Midbrain (tissue), 1 donor: ENCODE measurements around the gene TRIM33.
"Not testable (repeated sequence)": the region's sequence is repeated elsewhere in the genome, so short reads cannot be mapped to it uniquely, and the experiment has no call there.

ENCODE experiments used
- DNase-seq: peaks from one replicate; lab custom pipeline; 2025; lab: John Stamatoyannopoulos, UW

The TRIM33 gene

DNA sequence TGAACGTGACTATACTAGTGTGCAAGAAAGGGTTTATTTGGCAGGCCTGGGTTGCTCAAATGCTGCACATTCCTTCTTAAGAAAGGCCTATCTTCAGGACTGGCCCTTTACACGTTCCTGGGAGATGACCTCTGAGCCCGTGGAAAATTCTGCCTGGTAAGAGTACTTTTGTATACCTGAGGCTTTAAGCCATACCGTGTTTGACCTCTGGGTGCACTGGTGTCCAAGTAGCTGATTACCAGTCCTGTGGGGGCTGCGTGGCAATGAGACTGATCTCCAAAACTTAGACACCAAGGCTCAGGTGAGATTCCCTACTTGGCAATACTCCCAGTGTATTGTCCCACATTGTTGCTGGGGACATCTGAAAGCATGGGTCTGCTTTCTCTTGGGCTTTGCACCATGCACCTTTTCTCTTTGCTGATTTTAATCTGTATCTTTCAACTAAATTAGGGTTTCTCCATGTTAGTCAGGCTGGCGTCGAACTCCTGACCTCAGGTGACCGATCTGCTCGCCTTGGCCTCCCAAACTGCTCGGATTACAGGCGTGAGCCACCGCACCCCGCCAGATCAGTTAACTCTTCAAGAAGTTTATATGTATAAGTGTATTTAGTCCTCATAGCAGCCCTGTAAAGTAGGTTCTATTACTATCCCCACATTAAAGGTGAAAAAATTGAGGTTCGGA is 44.5 kb downstream of the TRIM33 start:
- no peak for DNase-seq

DNA sequence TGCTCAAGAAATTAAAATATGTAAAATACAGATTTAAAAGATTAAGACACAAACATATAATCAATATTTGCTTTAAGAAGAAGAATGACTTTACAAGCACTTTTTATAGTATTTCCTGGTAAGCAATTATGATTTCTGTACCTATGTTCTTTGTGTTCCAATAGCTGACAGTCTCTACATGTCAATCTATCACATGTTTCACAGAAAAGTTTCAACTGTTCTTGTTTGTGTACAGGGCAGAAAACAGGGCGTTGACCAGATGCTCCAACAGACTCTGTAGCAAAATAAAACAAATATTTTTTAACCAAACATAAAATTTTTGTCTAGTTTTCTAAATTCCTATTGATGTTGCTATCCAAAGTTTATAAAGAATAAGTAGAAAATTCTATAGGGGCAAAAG is 48.0 kb downstream of the TRIM33 start:
- no peak for DNase-seq

- DNase-seq: no peak
Observed at GRCh38 chr1:114462341-114462740, 48.7 kb downstream of the TRIM33 start.

GRCh38 chr1:114458237-114458777 is 52.7 kb downstream of the TRIM33 start:
- DNase-seq: no peak

DNA sequence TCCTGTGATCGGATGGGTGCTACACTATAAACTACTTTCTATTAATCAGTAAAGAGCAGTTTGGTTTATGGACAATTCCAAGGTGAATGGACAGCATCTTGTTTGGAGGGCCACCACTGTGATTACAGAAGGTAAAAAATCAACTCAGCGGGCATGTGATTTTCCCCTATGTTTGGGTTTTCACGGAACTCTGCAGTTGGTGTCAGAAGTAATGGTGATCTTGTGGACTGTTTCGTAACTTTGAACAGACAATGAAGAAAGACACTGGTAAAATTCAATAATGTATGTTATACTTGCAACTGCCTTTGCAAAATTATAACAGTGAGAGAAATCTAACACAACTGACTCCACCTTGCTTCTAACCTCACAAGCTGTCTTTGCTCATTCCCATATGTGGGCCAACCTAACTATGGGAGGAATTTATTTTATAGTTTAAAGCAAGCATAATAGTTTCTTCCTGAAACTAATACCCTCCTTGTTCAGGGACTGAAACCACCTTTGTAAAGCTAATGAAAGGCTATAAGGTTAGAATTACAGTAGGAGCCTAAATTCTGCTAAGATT is 53.2 kb downstream of the TRIM33 start:
- DNase-seq: no peak

DNA sequence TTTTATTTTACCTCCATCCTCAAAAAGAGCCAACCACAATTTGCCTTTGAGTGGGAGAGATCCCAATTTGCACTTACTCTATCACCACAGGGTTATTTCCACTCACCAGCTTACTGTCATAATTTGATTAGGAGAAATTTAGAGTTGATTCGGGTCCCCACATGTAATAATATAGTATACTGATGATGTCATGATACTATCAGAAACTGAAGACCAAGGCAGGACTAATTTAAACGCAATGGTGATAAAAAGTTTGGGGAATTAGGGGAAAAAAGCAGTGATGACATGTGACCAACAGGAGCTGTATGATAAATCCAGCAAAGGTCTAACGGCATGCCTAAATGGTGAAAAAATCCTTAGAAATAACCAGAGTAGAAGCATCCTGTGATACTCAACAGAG is 54.4 kb downstream of the TRIM33 start:
- DNase-seq: no peak

GRCh38 chr1:114455102-114455785 is 55.8 kb downstream of the TRIM33 start:
- no peak for DNase-seq

- DNase-seq: no peak
Observed at GRCh38 chr1:114454539-114454938, 56.5 kb downstream of the TRIM33 start.

GRCh38 chr1:114453361-114453784 is 57.6 kb downstream of the TRIM33 start:
- DNase-seq: no peak

- no peak for DNase-seq
Observed at GRCh38 chr1:114448370-114449036, 62.5 kb downstream of the TRIM33 start.

DNA sequence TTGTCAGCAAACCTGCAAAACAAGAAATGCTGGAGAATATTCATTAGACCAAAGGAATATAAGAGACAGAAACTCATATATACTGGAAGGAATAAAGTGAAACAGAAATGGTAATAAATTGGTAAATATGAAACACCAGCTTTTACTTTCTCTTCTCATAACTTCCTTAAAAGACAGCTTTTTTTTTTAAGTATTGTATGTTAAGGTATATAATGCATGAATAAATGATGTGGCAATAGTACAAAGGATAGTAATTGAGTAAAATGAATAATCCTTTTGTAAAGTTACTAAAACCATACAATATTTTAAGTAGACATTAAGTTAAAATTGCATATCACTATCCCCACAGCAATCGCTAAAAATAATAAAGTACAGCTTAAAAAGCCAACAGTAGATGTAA is 64.8 kb downstream of the TRIM33 start:
- no peak for DNase-seq

DNA sequence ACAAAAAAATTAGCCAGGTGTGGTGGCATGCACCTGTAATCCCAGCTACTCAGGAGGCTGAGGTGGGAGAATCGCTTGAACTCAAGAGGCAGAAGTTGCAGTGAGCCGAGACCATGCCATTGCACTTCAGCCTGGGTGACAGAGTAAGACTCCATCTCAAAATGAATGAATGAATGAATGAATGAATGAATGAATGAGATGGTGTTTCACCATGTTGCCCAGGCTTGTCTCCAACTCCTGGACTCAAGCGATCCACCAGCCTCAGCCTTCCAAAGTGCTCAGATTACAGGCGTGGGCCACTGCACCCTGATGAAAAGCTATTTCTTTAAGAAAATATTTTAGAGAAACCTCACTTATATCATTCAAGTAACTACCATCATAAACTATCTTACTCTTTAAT is 67.8 kb downstream of the TRIM33 start:
- DNase-seq: not testable (repeated sequence)

GRCh38 chr1:114441332-114441731 is 69.7 kb downstream of the TRIM33 start:
- no peak for DNase-seq

DNA sequence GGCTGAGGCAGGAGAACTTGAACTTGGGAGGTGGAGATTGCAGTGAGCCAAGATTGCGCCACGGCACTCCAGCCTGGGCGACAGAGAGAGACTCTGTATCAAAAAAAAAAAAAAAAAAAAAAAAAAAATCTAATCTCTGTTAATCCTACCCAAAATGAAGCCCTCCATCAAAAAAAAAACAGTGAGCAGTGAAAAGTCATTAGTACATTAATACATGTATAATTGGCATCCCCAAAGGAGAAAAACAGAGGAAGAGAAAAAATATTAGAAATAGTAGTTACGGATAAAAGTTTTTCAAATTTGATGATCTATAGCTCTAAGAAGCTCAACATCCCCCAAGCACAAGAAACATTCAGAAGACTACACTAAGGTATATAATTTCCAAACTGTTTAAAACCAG is 71.6 kb downstream of the TRIM33 start:
- DNase-seq: no peak

DNA sequence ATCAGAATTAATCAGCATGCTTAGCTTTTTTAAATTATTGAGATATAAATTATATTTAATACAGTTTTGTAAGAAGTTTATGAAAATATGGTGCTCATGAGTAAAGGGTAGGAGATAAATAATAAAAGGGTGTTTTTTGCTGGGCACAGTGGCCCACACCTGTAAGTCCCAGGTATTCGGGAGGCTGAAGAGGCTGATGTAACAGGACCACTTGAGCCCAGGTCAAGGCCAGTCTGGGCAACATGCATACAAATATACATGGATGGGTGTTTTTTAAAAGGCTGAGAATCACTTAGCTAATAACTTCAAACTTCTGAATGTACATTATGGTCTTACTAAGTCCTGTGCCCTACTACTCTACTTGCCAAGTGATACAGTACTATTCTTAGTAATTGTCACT is 73.2 kb downstream of the TRIM33 start:
- DNase-seq: no peak

GRCh38 chr1:114436799-114437198 is 74.2 kb downstream of the TRIM33 start:
- no peak for DNase-seq

- no peak for DNase-seq
Observed at GRCh38 chr1:114435088-114435715, 75.8 kb downstream of the TRIM33 start.

- DNase-seq: no peak
Observed at GRCh38 chr1:114431026-114431425, 80.0 kb downstream of the TRIM33 start.

DNA sequence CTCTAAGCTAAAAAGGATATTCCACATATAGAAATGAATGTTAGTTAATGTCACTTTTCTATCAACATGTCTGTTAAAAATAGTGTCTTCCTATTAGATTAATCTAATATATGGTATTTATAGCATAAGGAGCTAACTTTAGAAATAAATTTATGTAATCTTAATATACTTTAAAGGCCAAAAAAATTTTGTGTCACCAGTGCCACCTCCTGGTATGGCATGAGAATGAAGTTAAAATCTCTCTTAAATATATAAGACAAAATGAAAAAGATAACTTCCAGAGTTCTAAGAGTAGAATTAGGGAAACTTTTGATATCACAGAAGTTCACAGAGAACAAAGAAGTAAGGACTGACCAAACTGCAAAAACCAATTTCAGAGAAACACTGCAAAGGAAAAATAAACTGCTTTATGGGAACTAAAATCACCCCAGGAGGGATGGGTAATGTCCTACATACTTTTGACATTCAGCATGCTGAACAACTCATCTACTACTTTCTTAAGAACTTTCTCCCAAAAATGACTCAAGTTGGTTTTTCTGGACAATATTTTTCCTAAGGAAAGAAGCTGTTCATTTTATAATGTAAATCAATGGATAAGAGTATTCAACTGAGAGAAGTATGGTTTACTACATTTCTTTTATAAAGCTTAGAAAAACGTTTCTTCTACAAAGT is 82.8 kb downstream of the TRIM33 start:
- DNase-seq: no peak

DNA sequence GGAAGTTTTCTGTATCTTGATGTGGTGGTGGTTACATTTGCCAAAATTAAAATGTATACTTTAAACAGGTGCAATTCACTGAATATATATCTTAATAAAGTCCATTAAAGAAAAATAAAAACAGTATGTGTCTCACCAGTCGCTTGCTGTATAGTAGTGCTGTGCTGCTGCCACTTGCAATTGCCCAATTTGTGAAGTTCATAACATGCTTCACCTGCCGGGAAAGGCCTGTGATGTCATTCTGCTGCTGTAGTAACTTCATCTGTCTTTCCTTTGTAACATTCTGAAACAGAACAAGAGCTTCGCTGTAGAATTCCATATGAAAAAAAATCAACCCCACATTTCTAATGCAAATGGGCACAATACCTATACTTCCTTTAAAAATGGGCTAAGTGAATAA is 83.4 kb downstream of the TRIM33 start:
- no peak for DNase-seq

- no peak for DNase-seq
Observed at GRCh38 chr1:114423455-114423854, 87.5 kb downstream of the TRIM33 start.

DNA sequence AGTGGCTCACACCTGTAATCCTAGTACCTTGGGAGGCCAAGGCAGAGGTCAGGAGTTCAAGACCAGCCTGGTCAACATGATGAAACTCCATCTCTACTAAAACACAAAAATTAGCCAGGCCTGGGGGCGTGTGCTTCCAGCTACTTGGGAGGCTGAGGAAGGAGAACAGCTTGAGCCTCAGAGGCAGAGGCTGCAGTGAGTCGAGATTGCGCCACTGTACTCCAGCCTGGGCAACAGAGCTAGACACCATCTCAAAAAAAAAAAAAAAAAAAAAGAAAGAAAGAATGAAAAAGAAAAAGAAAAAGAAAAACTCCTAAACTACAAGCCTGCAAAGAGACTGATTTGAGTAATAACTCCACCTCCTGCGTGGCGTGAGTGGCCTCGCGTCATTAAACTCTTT is 92.1 kb downstream of the TRIM33 start:
- DNase-seq: not testable (repeated sequence)
